ENCODE measurements around the gene FURIN. TPM values are rescaled to one million over a fixed set of nuclear protein-coding genes. Genes with fewer than 3 reads are reported as not detected.

Gene FURIN
- total and polyA plus RNA-seq, 9 of the 15 experiments (the other 6 are each of a cell fraction or from before 2014, with no cell fraction given) = 0.92 to 99.9 (median 34.8) TPM

GRCh38 chr15:90895571-90896117 lies 27.3 kb downstream of the FURIN start (continued):
- TF ChIP-seq ZNF274 (IDR thresholded peaks at IDR 0.05; ENCODE audit: borderline replicate concordance, low read depth, low read length) (no peak), ZBTB2 (IDR thresholded peaks at IDR 0.05) (no peak), SRSF1 (IDR thresholded peaks at IDR 0.05; ENCODE audit: low read depth, low read length) (no peak), LCOR (CRISPR knock-in tag; IDR thresholded peaks at IDR 0.05) (no peak), ESRRA (IDR thresholded peaks at IDR 0.05; ENCODE audit: borderline replicate concordance, low read depth) (no peak), ARHGAP35 (IDR thresholded peaks at IDR 0.05; ENCODE audit: partially characterized antibody) (no peak), TSC22D4 (tag; IDR thresholded peaks at IDR 0.05) (no peak), ATF7 (IDR thresholded peaks at IDR 0.05) (0 out of 2 replicates have a peak, but pooled peaks have one; percentile 29), RFX5 (IDR thresholded peaks at IDR 0.05; ENCODE audit: low read depth, low read length) (no peak), STAT5B (CRISPR knock-in tag; IDR thresholded peaks at IDR 0.05) (no peak), TAF1 (IDR thresholded peaks at IDR 0.05; ENCODE audit: control insufficient read depth, extremely low read depth, insufficient read depth, low read length, severe bottlenecking) (no peak), CAMTA2 (CRISPR knock-in tag; conservative IDR thresholded peaks at IDR 0.05) (no peak), FOSL1 (tag; conservative IDR thresholded peaks at IDR 0.05) (no peak), NRF1 (conservative IDR thresholded peaks at IDR 0.05 in 1 of 2, IDR thresholded peaks at IDR 0.05 in 1 of 2) (peak; percentile 15 to 26; a peak in 2 of 4 replicates), HDAC8 (tag; IDR thresholded peaks at IDR 0.05) (no peak; the same call in 1 of the 2 replicates), CBFA2T3 (IDR thresholded peaks at IDR 0.05) (peak; percentile 79), MEF2D (tag; conservative IDR thresholded peaks at IDR 0.05; ENCODE audit: low read depth) (peak; percentile 44; the same call in 1 of the 2 replicates), ZNF778 (CRISPR knock-in tag; IDR thresholded peaks at IDR 0.05) (no peak), ZBTB33 (CRISPR knock-in tag; IDR thresholded peaks at IDR 0.05) (peak; percentile 60; the same call in 1 of the 2 replicates), DDX20 (tag; IDR thresholded peaks at IDR 0.05; ENCODE audit: low read depth) (no peak), SMARCE1 (IDR thresholded peaks at IDR 0.05) (no peak), RB1 (IDR thresholded peaks at IDR 0.05; ENCODE audit: low read depth) (no peak), ZFP1 (CRISPR knock-in tag; IDR thresholded peaks at IDR 0.05) (no peak), ZNF780A (CRISPR knock-in tag; IDR thresholded peaks at IDR 0.05) (no peak), TOE1 (IDR thresholded peaks at IDR 0.05; ENCODE audit: borderline replicate concordance) (0 out of 2 replicates have a peak, but pooled peaks have one; percentile 31), TOE1 (CRISPR knock-in tag; IDR thresholded peaks at IDR 0.05; ENCODE audit: borderline replicate concordance, low read depth) (no peak), NCOA2 (IDR thresholded peaks at IDR 0.05; ENCODE audit: partially characterized antibody in 2 of 2) (no peak), KAT2B (IDR thresholded peaks at IDR 0.05; ENCODE audit: low read depth, low read length) (no peak), MTA1 (IDR thresholded peaks at IDR 0.05; ENCODE audit: borderline replicate concordance) (0 out of 2 replicates have a peak, but pooled peaks have one; percentile 34), SMAD2 (IDR thresholded peaks at IDR 0.05; ENCODE audit: low read depth, low read length) (no peak)

Measured in K562 (cell line).